T-helper 1 cell treated with Interleukin-12 subunit alpha and Interleukin-12 subunit beta and Interleukin-4 antibody, amounts not matched to agents 30 μg/mL and 1 μg/mL, for 36 hours (primary cell): ENCODE measurements around the gene MICALL2.

Source experiments
- H3K27ac Mint-ChIP-seq: one replicate; pipeline ENCODE4 v1.8.0; 2021; ENCODE audit warnings: mild to moderate bottlenecking, mixed read lengths
- H3K27me3 Mint-ChIP-seq: one replicate; pipeline ENCODE4 v1.8.0; 2021; ENCODE audit warnings: low read depth, mixed read lengths
- H3K36me3 Mint-ChIP-seq: one replicate; pipeline ENCODE4 v1.8.0; 2021; ENCODE audit warnings: low read depth, mixed read lengths
- H3K4me1 Mint-ChIP-seq: one replicate; pipeline ENCODE4 v1.8.0; 2021; ENCODE audit warnings: low read depth, mixed read lengths
- H3K4me3 Mint-ChIP-seq: one replicate; pipeline ENCODE4 v1.8.0; 2021; ENCODE audit warnings: mild to moderate bottlenecking, moderate library complexity, mixed read lengths
- H3K9me3 Mint-ChIP-seq: one replicate; pipeline ENCODE4 v1.8.0; 2021; ENCODE audit warnings: mixed read lengths

MICALL2 gene

DNA sequence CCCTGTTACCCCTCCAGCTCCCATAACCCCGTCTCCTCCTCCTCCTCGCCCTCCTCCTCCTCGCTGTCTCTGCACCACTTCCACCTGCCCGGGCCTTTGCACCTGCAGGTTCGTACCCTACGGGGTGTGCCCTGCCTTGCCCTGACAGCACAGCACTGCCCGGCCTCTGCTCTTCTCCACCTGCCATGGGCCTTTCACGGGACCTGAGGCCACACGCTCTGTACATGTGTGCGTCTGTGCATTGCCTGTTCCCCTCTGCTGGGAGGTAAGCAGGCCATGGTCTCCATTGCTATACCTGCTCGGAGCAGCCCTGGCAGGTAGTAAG lies 40.0 kb downstream of the MICALL2 start:
- Mint-ChIP-seq H3K36me3 (no peaks in the 10 kb centered on the region), H3K27ac (no peak overlapping the region), H3K27me3 (peaks cover 21% of the 10 kb centered on the region), H3K9me3 (no peaks in the 10 kb centered on the region), H3K4me3 (no peak overlapping the region), H3K4me1 (peaks cover 23% of the 10 kb centered on the region)

DNA sequence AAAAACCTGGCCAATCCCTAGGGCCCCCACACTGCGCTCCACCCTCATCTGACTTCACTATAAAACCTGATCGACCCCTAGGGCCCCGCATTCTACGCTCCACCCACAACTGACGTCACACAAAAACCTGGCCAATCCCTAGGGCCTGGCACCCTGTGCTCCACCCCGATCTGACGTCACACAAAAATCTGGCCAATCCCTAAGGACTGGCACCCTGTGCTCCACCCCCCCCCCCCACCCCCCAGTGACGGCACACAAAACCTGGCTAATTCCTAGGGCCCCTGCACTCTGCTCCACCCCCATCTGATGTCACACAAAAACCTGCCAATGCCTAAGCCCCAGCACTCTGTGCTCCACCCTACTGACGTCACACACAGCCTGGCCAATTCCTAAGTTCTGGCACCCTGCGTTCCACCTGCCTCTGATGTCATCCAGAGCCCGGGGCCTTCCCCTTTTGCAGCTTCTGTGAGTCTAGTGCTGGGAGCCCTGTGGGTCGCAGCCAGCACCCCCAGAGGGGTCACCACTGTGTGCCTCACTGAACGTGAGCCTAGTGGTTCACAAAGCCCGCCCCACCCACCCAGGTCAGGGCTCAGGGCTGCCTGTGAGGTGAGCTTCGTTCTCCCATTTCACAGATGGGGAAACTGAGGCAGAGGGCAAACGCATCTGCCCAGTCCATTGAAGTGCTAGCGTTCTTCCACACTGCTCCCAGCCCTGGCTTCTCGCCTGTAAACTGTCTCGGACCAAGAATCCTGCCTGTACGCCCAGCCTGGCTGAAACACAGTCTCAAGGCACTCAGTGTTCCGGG lies 40.6 kb downstream of the MICALL2 start:
- Mint-ChIP-seq H3K9me3 (no peaks in the 10 kb centered on the region), H3K27me3 (peaks cover 17% of the 10 kb centered on the region), H3K27ac (peak overlapping the region; percentile 42), H3K36me3 (no peaks in the 10 kb centered on the region), H3K4me1 (peaks cover 23% of the 10 kb centered on the region), H3K4me3 (peak overlapping the region; percentile 35)

DNA sequence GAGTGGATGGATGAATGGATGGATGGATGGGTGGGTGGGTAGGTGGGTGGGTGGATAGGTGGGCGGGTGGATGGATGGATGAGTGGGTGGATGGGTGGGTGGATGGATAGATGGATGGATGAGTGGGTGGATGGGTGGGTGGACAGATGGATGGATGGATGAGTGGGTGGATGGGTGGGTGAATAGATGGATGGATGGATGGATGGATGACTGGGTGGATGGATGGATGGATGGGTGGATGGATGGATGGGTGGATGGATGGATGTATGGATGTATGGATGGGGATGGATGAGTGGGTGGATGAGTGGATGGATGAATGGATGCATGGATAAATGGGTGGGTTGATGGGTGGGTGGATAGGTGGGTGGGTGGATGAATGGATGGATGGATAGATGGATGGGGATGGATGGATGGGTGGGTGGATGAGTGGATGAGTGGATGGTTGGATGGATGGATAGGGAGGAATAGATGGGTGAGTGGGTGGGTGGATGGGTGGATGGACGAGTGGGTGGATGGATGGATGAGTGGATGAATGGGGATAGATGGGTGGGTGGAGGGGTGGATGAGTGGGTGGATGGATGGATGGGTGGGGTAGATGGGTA lies 43.8 kb downstream of the MICALL2 start:
- H3K27me3 Mint-ChIP-seq = peaks cover 5% of the 10 kb centered on the region

DNA sequence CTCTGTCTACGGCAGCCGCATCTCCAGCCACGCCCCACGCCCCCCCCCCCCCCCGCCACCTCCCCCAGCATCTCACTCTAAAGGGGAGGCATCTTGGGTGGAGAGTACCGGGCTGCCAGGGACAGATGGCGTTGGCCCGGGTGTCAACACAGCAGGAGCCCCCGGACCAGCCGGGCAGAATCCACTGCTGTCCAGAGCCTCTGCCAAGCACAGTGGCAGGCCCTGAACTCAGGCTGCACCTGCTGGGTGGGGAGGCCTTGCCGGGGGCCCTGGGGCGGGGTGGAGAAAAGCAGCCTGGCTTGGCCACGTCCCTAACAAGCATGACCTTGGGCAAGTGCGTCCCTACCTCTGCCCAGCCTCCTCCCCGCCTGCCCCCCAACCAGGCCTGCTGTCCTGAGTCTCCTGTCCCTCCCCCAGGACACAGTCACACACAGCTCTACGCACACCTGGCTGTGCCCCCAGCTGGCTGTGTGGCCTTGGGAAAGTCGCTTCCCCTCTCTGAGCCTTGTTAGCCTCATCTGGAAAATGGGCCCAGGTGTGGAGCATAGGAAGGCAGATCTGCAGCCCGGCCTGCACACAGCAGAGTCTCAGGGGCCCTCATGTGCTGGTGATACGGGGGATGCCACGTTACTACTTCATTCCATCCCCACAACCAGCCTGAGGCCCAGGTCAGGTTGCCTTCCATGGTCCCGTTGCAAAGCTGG lies 45.2 kb downstream of the MICALL2 start:
- Mint-ChIP-seq H3K27ac (no peak overlapping the region), H3K27me3 (peaks cover 5% of the 10 kb centered on the region), H3K4me1 (peaks cover 22% of the 10 kb centered on the region), H3K4me3 (no peak overlapping the region), H3K36me3 (no peaks in the 10 kb centered on the region), H3K9me3 (no peaks in the 10 kb centered on the region)

More for the DNA sequence above, 43.8 kb downstream of the MICALL2 start:
- Mint-ChIP-seq H3K9me3 (no peaks in the 10 kb centered on the region), H3K36me3 (no peaks in the 10 kb centered on the region), H3K4me1 (peaks cover 25% of the 10 kb centered on the region), H3K4me3 (no peak overlapping the region), H3K27ac (no peak overlapping the region)

DNA sequence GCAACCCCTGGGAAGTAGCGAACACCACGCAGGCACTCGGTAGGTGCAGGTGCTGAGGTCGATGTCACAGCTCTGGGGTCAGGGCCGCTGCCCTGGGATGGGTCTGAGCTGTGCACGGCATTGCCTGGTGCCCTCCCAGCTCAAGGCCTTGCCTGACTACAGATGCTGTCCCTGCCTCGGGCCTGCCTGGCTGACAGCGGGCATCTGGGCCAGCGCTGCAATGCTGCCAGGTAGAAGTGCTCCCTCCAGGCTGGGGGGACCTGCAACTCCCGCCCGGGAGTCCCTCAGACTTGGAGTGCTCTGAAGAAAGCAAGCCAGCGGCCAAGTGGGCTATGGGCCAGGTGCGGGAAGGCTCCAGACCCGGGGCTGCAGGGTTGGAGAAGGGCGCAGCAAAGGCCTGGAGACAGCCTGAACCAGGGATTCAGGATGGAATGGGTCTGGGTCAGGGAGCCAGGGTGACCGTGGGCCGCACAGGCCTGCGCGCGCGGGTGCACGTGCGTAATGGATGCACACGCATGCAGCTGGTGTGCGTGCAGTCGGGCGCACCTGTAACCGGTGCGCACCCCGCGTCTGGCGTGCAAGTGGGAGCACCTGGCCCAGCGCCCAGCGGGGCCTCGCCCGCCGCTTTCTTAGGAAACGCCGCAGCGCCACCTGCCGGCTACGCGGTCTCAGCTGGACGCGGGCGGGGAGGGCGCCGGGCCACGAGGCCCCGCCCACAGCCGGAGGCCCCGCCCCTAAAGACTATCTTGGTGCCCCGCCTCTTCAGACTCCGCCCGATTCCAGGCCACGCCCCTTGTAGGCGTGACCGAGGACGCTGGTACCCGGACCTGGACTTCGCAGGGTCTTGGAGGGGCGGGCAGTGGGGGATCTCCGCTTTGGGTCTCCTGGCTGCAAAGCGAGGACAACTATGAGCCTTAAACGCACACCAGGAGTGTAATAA lies 46.7 kb downstream of the MICALL2 start:
- Mint-ChIP-seq H3K27ac (no peak overlapping the region), H3K36me3 (no peaks in the 10 kb centered on the region), H3K4me3 (no peak overlapping the region)

DNA sequence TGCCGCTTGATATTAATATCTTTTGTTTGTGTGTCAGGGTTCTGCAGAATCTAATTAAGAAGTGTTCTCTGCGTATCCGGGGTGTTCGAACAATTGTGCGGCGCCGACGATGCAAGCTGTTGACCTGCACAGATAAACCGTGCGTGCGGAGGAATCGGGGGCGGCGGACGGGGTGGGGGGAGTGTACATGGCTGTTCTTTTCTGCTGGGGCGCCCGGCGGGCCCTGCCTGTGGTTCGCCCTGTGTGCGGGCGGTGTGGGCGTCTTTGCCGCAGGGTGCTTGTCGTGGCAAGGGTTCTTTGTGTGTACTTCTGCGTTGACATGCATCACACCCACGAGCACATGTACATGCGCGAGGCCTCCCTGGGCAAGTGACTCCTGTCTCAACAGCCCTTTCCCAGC lies 47.9 kb downstream of the MICALL2 start:
- Mint-ChIP-seq H3K4me1 (peaks cover 2% of the 10 kb centered on the region), H3K27ac (no peak overlapping the region), H3K9me3 (no peaks in the 10 kb centered on the region), H3K36me3 (no peaks in the 10 kb centered on the region), H3K4me3 (no peak overlapping the region), H3K27me3 (no peaks in the 10 kb centered on the region)

More for the DNA sequence above, 46.7 kb downstream of the MICALL2 start:
- Mint-ChIP-seq H3K27me3 (peaks cover 5% of the 10 kb centered on the region), H3K4me1 (peaks cover 10% of the 10 kb centered on the region), H3K9me3 (no peaks in the 10 kb centered on the region)

DNA sequence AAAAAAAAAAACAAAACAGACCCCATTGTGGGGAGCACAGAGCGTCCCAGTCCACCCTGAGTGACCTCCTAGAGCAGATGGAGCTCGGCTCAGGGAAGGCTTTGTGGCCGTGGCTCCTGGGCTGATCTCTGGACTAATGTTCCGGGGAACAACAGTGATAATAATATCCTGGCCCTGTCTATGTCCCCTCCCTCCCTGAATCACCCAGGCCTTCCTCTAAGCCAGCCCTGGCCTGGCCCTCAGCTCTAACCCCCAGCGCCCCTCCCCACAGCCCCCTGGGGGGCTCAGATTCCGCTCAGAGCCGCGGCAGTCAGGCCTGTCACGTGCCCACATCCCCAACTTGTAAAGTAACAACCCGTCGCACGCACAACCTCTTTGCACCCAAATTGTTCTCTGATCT lies 48.3 kb downstream of the MICALL2 start:
- Mint-ChIP-seq H3K36me3 (no peaks in the 10 kb centered on the region), H3K4me1 (peaks cover 2% of the 10 kb centered on the region), H3K9me3 (no peaks in the 10 kb centered on the region), H3K4me3 (no peak overlapping the region), H3K27ac (no peak overlapping the region), H3K27me3 (peaks cover 3% of the 10 kb centered on the region)

DNA sequence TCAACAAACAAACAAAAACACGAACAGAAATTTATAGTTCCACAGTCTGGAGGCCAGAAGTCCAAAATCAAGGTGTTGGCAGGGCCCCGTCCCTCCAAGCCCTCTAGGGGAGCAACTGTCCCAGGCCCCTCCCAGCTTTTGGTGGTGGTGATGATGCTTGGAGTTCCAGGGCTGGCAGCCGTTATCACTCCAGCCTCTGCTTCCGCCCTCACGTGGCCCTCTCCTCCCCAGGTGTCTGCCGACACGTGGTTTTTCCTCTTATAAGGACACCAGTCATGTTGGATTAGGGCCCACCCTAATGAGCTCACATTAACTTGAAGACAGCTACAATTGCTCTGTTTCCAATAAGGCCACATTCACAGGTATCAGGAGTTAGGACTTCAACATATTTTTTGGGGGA lies 49.7 kb downstream of the MICALL2 start:
- H3K9me3 Mint-ChIP-seq = no peaks in the 10 kb centered on the region
- H3K27me3 Mint-ChIP-seq = peaks cover 9% of the 10 kb centered on the region
- peaks cover 2% of the 10 kb centered on the region for H3K4me1 Mint-ChIP-seq
- H3K36me3 Mint-ChIP-seq = no peaks in the 10 kb centered on the region
- no peak overlapping the region for H3K27ac Mint-ChIP-seq
- no peak overlapping the region for H3K4me3 Mint-ChIP-seq

DNA sequence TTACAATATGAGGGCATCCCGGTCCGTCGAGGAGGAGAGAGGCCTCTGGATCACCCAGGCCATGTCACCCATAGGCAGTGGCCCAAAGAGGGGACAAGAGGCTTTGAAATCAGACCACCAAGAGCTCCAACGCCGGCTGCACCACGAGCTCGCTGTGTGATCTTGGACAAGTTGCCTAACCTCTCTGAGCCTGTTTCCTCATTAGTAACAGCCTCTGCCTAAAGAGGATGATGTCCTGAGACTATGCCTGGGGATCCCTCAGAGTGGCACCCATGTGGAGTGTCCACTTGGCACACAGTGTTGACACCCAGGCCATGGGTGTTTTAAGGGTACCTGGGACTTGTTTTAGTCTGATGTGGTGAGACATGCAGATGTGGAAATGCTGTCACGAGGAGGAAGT lies 50.8 kb downstream of the MICALL2 start:
- H3K27me3 Mint-ChIP-seq = peaks cover 20% of the 10 kb centered on the region
- no peaks in the 10 kb centered on the region for H3K36me3 Mint-ChIP-seq
- peaks cover 6% of the 10 kb centered on the region for H3K4me1 Mint-ChIP-seq
- no peak overlapping the region for H3K27ac Mint-ChIP-seq
- H3K4me3 Mint-ChIP-seq = no peak overlapping the region
- no peaks in the 10 kb centered on the region for H3K9me3 Mint-ChIP-seq

DNA sequence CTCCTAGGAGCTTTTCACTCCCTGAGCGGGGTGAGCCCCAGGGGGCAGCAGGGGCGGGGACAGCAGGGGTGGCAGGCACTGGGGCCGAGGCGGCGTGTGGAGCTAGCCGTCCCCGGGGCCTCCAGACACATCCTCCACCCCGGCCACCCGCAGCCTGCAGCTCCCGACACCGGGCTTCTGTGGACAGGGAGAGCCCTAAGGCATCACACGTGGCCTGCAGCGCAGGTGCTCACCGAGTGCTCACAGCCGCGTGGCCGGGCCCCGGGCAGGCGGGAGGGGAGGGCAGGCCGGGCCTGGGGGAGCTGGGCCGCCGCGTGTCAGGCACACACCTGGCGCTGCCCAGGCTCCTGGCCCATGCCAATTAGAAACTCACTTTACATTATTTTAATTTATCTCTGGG lies 51.4 kb downstream of the MICALL2 start:
- H3K27me3 Mint-ChIP-seq = peaks cover 26% of the 10 kb centered on the region
- no peak overlapping the region for H3K27ac Mint-ChIP-seq
- no peaks in the 10 kb centered on the region for H3K36me3 Mint-ChIP-seq
- peaks cover 4% of the 10 kb centered on the region for H3K4me1 Mint-ChIP-seq
- H3K9me3 Mint-ChIP-seq = no peaks in the 10 kb centered on the region
- no peak overlapping the region for H3K4me3 Mint-ChIP-seq

DNA sequence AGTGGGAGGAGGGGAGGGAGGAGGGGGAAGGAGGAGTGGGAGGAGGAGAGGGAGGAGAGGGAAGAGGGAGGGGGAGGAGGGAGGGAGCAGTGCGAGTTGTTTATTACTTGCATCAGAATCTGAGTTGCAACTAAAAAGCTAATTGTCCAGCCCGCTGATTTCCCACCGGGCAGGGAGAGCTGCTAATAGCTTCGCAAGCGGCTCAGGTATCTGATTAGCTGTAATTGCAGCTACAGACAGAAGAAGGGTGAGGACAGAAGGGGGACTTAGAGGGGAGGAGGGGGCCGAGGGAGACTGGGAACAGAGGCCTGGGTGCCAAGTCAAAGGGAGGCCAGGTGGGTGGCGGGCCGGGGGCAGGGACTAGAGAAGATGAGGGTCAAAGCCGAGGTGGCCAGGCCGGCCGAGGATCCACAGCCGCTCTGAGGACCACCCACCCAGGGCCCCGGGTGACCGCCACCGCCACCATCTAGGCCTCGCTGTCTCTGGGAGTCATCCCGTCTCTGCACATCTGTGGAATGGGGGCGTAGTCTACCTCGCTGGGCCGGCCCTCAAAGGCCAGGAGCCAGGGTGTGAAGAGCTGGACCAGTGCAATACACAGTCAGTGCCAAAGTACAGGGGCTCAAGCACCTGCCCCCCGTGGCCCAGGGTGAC lies 54.2 kb downstream of the MICALL2 start:
- Mint-ChIP-seq H3K27ac (no peak overlapping the region), H3K4me1 (peaks cover 4% of the 10 kb centered on the region), H3K36me3 (no peaks in the 10 kb centered on the region), H3K9me3 (no peaks in the 10 kb centered on the region), H3K27me3 (peaks cover 40% of the 10 kb centered on the region), H3K4me3 (no peak overlapping the region)

DNA sequence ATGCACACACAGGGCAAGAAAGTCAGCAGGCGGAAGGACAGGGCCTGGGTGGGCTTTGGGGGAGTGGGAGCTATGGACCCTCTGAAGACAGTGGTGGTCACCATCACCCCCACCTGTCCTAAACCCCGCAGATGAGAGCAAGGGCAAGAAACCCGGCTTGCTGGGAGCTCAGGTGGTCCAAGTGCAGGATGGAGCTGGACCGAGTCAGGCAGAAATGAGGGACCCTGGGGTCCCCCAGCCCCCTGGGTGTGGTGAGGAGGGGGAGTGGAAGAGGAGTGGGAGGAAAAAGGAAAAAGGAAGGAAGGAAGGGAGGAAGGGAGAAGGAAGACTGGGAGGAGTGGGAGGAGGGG lies 54.8 kb downstream of the MICALL2 start:
- Mint-ChIP-seq H3K27me3 (peaks cover 40% of the 10 kb centered on the region), H3K36me3 (no peaks in the 10 kb centered on the region), H3K4me1 (peaks cover 4% of the 10 kb centered on the region), H3K27ac (no peak overlapping the region), H3K9me3 (no peaks in the 10 kb centered on the region), H3K4me3 (no peak overlapping the region)

DNA sequence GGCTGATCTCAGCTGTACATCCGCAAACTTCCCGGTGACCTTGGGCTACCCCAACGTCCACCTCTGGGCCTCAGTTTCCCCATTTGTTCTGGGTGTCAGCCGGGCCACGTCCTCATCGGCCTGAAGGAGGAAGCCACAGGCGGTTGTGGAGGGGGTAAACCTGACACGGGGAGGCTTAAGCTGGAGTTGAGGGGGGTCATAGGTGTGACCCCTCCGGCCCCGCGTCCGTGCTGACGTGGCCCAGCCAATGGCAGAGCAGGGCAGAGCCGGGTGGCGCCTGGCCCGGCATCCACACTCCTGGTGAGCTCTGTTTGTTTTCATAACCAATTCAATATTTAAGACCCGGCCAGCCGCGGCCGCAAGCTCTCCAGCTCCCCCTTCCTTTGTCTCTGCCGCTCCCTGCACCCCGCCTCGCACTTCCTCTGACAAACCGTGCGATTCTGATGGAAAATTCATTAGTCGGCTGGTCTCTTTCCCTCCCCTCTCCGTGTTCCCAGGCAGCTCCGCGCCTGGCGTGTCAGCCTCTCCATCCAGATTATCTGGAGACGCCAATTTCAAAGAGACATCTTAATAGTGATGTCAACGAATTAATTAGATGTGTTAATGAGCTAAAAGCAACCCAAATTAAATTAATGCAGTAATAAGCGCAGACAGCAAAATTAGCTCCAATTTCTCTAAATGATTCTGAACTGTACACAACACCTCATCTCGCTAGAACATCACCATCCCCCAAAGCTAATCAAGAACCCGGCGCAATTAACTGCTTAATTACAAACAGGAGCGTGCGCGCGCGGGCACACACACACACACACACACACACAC lies 55.4 kb downstream of the MICALL2 start:
- Mint-ChIP-seq H3K36me3 (no peaks in the 10 kb centered on the region), H3K27ac (no peak overlapping the region), H3K27me3 (peaks cover 40% of the 10 kb centered on the region), H3K4me1 (peaks cover 4% of the 10 kb centered on the region), H3K9me3 (no peaks in the 10 kb centered on the region), H3K4me3 (no peak overlapping the region)
